AG09319 (cell line): ENCODE data around the gene CNTNAP2.

Experiments used
- DNase-seq: peaks from one replicate; pipeline ENCODE4 v3.0.0-alpha.2; 2010; ENCODE audit warnings: low read depth; ENCODE audit errors: extremely low read depth
- CTCF ChIP-seq: IDR thresholded peaks from 2 replicates; pipeline ENCODE4 v1.5.1; 2011; ENCODE audit warnings: low read depth, mild to moderate bottlenecking, inconsistent platforms, low read length, moderate library complexity

CNTNAP2 gene

GRCh38 chr7:148127374-148127773 lies 2010.8 kb downstream of the CNTNAP2 start:
- DNase-seq = no peak
- no peak for TF ChIP-seq CTCF

- TF ChIP-seq CTCF = no peak
- no peak for DNase-seq
These were observed 2012.4 kb downstream of the CNTNAP2 start for GRCh38 chr7:148129023-148129422.

GRCh38 chr7:148135116-148135515 lies 2018.5 kb downstream of the CNTNAP2 start:
- no peak for DNase-seq
- TF ChIP-seq CTCF = no peak

GRCh38 chr7:148135997-148136396 lies 2019.4 kb downstream of the CNTNAP2 start:
- TF ChIP-seq CTCF = no peak
- no peak for DNase-seq

- TF ChIP-seq CTCF = peak; percentile 24
- DNase-seq = no peak
These were observed 2026.2 kb downstream of the CNTNAP2 start for GRCh38 chr7:148142660-148143248.

GRCh38 chr7:148144827-148145226 lies 2028.2 kb downstream of the CNTNAP2 start:
- no peak for DNase-seq
- no peak for TF ChIP-seq CTCF

GRCh38 chr7:148146346-148146745 lies 2029.7 kb downstream of the CNTNAP2 start:
- DNase-seq = no peak
- no peak for TF ChIP-seq CTCF
